ENCODE results near the gene TPM1.

Gene TPM1

GRCh38 chr15:63060699-63061098, 18.2 kb downstream of the TPM1 start:
- H3F3A ChIP-seq (ENCODE audit: insufficient read depth), result no peaks in the 10 kb centered on the region
- no peaks in the 10 kb centered on the region for H4K20me1 ChIP-seq (ENCODE audit: low read depth, low read length)
- H3K79me2 ChIP-seq (ENCODE audit: insufficient read depth, low read length), result no peaks in the 10 kb centered on the region
- H2AFZ ChIP-seq (ENCODE audit: low read depth, low read length, severe bottlenecking), result no peak overlapping the region
- H3K9me3 ChIP-seq (ENCODE audit: insufficient read depth, low read length), result no peaks in the 10 kb centered on the region
- no peaks in the 10 kb centered on the region for H3K36me3 ChIP-seq (ENCODE audit: low read length)
- H3K9me2 ChIP-seq (replicated peaks; ENCODE audit: insufficient read depth, low read length), result no peaks in the 10 kb centered on the region
- TF ChIP-seq EZH2phosphoT487 (conservative IDR thresholded peaks at IDR 0.05; ENCODE audit: low read length), result no peak
- TF ChIP-seq CTCF (IDR thresholded peaks at IDR 0.05; ENCODE audit: insufficient read depth, low read length, poor library complexity, severe bottlenecking), result no peak
- H3K4me2 ChIP-seq (ENCODE audit: low read depth, low read length, poor library complexity, severe bottlenecking), result no peak overlapping the region
- H3K9ac ChIP-seq (ENCODE audit: low read length), result no peak overlapping the region
- H3K27ac ChIP-seq (ENCODE audit: low read depth, low read length), result no peak overlapping the region
- H3K4me3 ChIP-seq (ENCODE audit: insufficient read depth, low read length, poor library complexity, severe bottlenecking), result no peak overlapping the region
- H3K27me3 ChIP-seq (ENCODE audit: low read length), result no peaks in the 10 kb centered on the region

DNA sequence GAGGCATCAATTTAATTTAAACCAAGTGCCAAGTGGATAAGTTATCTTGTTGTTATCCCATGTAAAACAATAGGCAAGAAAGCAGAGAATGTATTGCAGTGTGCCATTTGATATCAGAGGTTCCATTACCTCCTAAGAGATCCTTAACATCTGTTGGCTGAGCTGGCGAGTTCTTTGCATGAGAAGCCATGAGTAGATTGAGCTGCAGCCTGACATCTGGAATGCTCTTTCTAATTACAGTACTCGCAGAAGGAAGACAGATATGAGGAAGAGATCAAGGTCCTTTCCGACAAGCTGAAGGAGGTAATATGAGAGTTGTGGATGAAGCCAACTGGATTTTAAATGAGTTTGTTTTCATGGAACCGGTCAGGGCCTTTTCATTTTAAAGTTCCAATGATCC, 19.4 kb downstream of the TPM1 start:
- Histone ChIP-seq H3K9me2 (replicated peaks; ENCODE audit: insufficient read depth, low read length) (no peaks in the 10 kb centered on the region), H3K4me3 (ENCODE audit: insufficient read depth, low read length, poor library complexity, severe bottlenecking) (no peak overlapping the region), H3K9me3 (ENCODE audit: insufficient read depth, low read length) (no peaks in the 10 kb centered on the region), H3K36me3 (ENCODE audit: low read length) (no peaks in the 10 kb centered on the region), H3K27me3 (ENCODE audit: low read length) (no peaks in the 10 kb centered on the region), H3K9ac (ENCODE audit: low read length) (no peak overlapping the region), H3K79me2 (ENCODE audit: insufficient read depth, low read length) (no peaks in the 10 kb centered on the region), H3F3A (ENCODE audit: insufficient read depth) (no peaks in the 10 kb centered on the region), H3K4me2 (ENCODE audit: low read depth, low read length, poor library complexity, severe bottlenecking) (no peak overlapping the region), H4K20me1 (ENCODE audit: low read depth, low read length) (no peaks in the 10 kb centered on the region), H3K27ac (ENCODE audit: low read depth, low read length) (no peak overlapping the region), H2AFZ (ENCODE audit: low read depth, low read length, severe bottlenecking) (no peak overlapping the region)
- no peak for TF ChIP-seq CTCF (IDR thresholded peaks at IDR 0.05; ENCODE audit: insufficient read depth, low read length, poor library complexity, severe bottlenecking)
- TF ChIP-seq EZH2phosphoT487 (conservative IDR thresholded peaks at IDR 0.05; ENCODE audit: low read length), result no peak

GRCh38 chr15:63063164-63063756, 20.7 kb downstream of the TPM1 start:
- no peaks in the 10 kb centered on the region for H3K9me3 ChIP-seq (ENCODE audit: insufficient read depth, low read length)
- no peak overlapping the region for H2AFZ ChIP-seq (ENCODE audit: low read depth, low read length, severe bottlenecking)
- no peaks in the 10 kb centered on the region for H3F3A ChIP-seq (ENCODE audit: insufficient read depth)
- H3K27me3 ChIP-seq (ENCODE audit: low read length), result no peaks in the 10 kb centered on the region
- no peak for TF ChIP-seq CTCF (IDR thresholded peaks at IDR 0.05; ENCODE audit: insufficient read depth, low read length, poor library complexity, severe bottlenecking)
- TF ChIP-seq EZH2phosphoT487 (conservative IDR thresholded peaks at IDR 0.05; ENCODE audit: low read length), result no peak
- H4K20me1 ChIP-seq (ENCODE audit: low read depth, low read length), result no peaks in the 10 kb centered on the region
- no peaks in the 10 kb centered on the region for H3K36me3 ChIP-seq (ENCODE audit: low read length)
- H3K9me2 ChIP-seq (replicated peaks; ENCODE audit: insufficient read depth, low read length), result no peaks in the 10 kb centered on the region
- no peak overlapping the region for H3K4me2 ChIP-seq (ENCODE audit: low read depth, low read length, poor library complexity, severe bottlenecking)
- H3K9ac ChIP-seq (ENCODE audit: low read length), result no peak overlapping the region
- no peak overlapping the region for H3K27ac ChIP-seq (ENCODE audit: low read depth, low read length)
- no peak overlapping the region for H3K4me3 ChIP-seq (ENCODE audit: insufficient read depth, low read length, poor library complexity, severe bottlenecking)
- H3K79me2 ChIP-seq (ENCODE audit: insufficient read depth, low read length), result no peaks in the 10 kb centered on the region

Data from SU-DHL-6 (cell line).